Liver (tissue), 3 donors: ENCODE data around the gene ANKRD11.

Source experiments
- CTCF ChIP-seq: fragments of 150-350 bp; IDR thresholded peaks from 2 replicates; pipeline ENCODE4 v1.5.1; 2017; ENCODE audit warnings: improper control_type of control experiment, low read depth, low read length; ENCODE audit not compliant: missing input control
- EGR1 ChIP-seq, 2 donors: IDR thresholded peaks; 2 replicates each; pipeline ENCODE4 v1.6.1; 2016 to 2018; ENCODE audit warnings: antibody characterized with exemption in 2 of 2, low read depth in 2 of 2
- GABPA ChIP-seq, 2 donors: IDR thresholded peaks in 1 of 2; conservative IDR thresholded peaks in 1 of 2; 2 replicates each; pipeline ENCODE4 v1.6.1; 2016; ENCODE audit warnings: antibody characterized with exemption in 2 of 2, mild to moderate bottlenecking in 1 of 2, moderate library complexity in 1 of 2
- HNF4G ChIP-seq: IDR thresholded peaks from 2 replicates; pipeline ENCODE4 v1.6.1; 2016; ENCODE audit warnings: antibody characterized with exemption
- SP1 ChIP-seq: IDR thresholded peaks from 2 replicates; pipeline ENCODE4 v1.6.1; 2018; ENCODE audit warnings: antibody characterized with exemption, mild to moderate bottlenecking
- TAF1 ChIP-seq: conservative IDR thresholded peaks from 2 replicates; pipeline ENCODE4 v1.6.1; 2016; ENCODE audit warnings: antibody characterized with exemption, mild to moderate bottlenecking
- YY1 ChIP-seq: IDR thresholded peaks from 2 replicates; pipeline ENCODE4 v1.6.1; 2016; ENCODE audit warnings: antibody characterized with exemption, mild to moderate bottlenecking
- ZBTB33 ChIP-seq: IDR thresholded peaks from 2 replicates; pipeline ENCODE4 v1.6.1; 2016; ENCODE audit warnings: antibody characterized with exemption
- TF ChIP-seq, protein P1 (sequence below): IDR thresholded peaks from 2 replicates; pipeline ENCODE4 v1.6.1; 2016; ENCODE audit warnings: antibody characterized with exemption, mild to moderate bottlenecking
- TF ChIP-seq, protein P2 (sequence below): IDR thresholded peaks from 2 replicates; pipeline ENCODE4 v1.6.1; 2016; ENCODE audit warnings: antibody characterized with exemption
- donor health status: healthy.
- donor health status: healthy.

GRCh38 chr16:89455692-89456091 is 34.7 kb downstream of the ANKRD11 start:
- TF ChIP-seq GABPA (IDR thresholded peaks at IDR 0.05 in 1 of 2, conservative IDR thresholded peaks at IDR 0.05 in 1 of 2) (no peak), CTCF (no peak), ZBTB33 (no peak), YY1 (no peak), TAF1 (no peak), SP1 (no peak), HNF4G (no peak), EGR1 (IDR thresholded peaks at IDR 0.05; ENCODE audit: low read depth in 2 of 2) (no peak)
- TF ChIP-seq, protein P1, sequence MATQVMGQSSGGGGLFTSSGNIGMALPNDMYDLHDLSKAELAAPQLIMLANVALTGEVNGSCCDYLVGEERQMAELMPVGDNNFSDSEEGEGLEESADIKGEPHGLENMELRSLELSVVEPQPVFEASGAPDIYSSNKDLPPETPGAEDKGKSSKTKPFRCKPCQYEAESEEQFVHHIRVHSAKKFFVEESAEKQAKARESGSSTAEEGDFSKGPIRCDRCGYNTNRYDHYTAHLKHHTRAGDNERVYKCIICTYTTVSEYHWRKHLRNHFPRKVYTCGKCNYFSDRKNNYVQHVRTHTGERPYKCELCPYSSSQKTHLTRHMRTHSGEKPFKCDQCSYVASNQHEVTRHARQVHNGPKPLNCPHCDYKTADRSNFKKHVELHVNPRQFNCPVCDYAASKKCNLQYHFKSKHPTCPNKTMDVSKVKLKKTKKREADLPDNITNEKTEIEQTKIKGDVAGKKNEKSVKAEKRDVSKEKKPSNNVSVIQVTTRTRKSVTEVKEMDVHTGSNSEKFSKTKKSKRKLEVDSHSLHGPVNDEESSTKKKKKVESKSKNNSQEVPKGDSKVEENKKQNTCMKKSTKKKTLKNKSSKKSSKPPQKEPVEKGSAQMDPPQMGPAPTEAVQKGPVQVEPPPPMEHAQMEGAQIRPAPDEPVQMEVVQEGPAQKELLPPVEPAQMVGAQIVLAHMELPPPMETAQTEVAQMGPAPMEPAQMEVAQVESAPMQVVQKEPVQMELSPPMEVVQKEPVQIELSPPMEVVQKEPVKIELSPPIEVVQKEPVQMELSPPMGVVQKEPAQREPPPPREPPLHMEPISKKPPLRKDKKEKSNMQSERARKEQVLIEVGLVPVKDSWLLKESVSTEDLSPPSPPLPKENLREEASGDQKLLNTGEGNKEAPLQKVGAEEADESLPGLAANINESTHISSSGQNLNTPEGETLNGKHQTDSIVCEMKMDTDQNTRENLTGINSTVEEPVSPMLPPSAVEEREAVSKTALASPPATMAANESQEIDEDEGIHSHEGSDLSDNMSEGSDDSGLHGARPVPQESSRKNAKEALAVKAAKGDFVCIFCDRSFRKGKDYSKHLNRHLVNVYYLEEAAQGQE = no peak
- TF ChIP-seq, protein P2, sequence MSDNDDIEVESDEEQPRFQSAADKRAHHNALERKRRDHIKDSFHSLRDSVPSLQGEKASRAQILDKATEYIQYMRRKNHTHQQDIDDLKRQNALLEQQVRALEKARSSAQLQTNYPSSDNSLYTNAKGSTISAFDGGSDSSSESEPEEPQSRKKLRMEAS = no peak
